Measurements from ENCODE around the gene TMEM63C.

- TF ChIP-seq CTCF (IDR thresholded peaks at IDR 0.05) (no peak), POLR2A (IDR thresholded peaks at IDR 0.05) (no peak)
These were observed 94.8 kb downstream of the TMEM63C start for GRCh38 chr14:77276295-77276935.

All from thyroid gland (tissue), 4 donors.